Brain pericyte (primary cell): ENCODE results near the gene RAD51B.

Source experiments
- DNase-seq: peaks from one replicate; pipeline ENCODE4 v3.0.0-alpha.2; 2012; ENCODE audit warnings: low read depth, low spot score

The RAD51B gene

GRCh38 chr14:68477461-68478085 is 658.0 kb downstream of the RAD51B start:
- DNase-seq = no peak

DNA sequence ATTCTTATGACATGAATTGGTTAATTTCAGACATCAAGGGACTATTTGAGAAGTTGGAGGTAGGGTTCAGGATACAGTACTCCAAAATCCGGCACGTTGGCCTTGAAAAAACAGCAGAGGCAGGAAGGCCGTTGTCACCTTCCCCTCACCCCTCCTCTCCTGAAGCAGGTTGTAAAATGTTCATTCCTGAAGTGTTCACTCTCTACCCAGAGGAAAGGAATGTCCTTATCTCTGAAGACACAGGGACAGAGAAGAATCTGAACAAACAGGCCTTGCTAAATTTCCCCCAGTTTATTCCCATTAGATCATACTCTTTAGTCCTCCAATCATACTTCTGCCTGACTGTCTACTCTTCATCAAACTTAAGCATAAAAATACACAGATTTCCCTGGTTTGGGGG is 659.7 kb downstream of the RAD51B start:
- no peak for DNase-seq

DNA sequence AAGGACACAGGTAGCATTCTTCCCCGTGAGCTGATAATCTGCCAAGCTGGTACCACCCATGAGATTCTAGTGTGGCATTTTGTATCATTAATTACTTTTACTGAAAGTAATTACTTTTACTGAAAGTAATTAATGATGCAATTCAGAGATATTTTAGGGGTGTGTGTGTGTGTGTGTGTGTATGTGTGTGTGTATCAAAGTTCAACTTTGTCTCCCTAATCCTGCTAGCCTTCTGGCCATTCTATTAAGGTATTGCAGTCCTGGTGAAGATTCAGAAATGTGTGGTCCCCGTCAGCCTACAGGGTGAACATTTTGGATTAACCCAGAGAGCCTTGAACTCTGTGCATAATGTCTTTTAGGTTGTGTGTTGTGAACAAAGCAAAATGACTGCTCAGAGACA is 662.4 kb downstream of the RAD51B start:
- DNase-seq = no peak

GRCh38 chr14:68482772-68483395 is 663.3 kb downstream of the RAD51B start:
- no peak for DNase-seq

DNA sequence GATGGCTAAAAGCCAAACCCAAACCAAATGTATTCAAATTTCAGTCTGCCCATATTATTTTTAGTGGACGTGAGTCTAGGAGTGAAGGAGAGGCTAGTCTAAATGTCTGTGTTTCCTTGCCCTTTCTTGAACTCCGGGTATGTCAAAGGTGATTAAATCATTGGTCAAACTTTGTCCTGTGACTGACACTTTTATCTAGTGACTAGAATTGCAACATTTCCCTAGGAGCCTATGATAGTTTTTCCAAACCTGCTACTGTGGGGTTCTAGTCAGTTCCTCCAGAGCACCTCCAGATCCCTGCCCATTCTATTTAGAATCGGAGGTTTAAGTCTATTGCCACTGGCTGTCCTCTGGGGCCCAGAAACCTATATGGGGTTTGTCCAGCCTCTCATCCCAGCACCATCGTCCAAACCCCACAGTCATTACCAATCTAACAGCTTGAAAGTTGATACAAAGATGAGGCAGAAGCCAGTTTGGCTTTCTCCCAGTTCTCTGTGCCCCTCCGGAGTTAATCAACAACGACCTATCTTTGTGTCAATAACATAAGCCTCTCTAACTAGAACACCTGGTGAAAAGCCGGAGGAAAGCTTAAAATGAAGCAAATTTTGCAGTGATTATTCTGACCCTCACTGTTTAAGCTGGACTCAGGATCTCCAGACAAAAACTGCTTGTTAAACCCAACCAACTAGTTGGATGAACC is 666.6 kb downstream of the RAD51B start:
- DNase-seq = no peak

GRCh38 chr14:68486809-68487208 is 667.2 kb downstream of the RAD51B start:
- DNase-seq = no peak

GRCh38 chr14:68487805-68488590 is 668.4 kb downstream of the RAD51B start:
- DNase-seq = no peak

GRCh38 chr14:68491793-68492192 is 672.2 kb downstream of the RAD51B start:
- DNase-seq = no peak

GRCh38 chr14:68492381-68493151 is 673.0 kb downstream of the RAD51B start:
- no peak for DNase-seq

DNA sequence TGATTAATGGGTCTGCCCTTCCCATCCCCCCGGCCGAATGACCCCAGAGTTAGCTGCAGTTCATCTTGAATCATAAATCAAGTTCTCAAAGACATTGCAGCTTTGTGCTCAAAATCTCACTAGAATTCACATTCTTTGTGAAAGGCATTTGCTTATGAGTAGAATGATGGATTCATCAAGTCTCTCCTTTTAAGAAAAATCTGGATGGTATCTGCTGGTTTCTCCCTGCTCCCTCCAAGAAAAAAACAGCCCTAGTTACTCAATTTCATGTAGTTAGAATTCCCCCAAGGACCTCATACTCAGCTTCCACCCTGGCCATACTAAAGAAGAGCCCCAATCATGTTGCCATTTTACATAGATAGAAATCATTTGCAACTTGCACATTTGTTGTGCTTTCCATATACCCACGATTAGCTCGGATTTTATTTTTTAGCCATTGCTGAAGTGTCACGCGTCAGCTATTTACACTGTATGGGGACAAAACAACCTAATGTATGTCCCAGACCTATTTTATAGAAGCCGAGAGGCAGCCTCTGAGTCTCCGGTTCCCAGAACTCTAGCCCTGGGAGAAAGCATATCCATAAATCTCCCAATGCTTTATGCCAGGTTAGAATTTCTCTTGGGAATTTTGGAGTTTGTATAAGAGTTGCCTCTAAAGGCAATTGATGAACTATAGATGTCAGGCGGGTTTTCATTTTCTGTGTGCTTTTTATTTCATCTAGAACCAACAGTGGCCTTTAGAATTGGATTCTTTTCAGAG is 673.8 kb downstream of the RAD51B start:
- DNase-seq = no peak

GRCh38 chr14:68495101-68496039 is 675.8 kb downstream of the RAD51B start:
- no peak for DNase-seq

GRCh38 chr14:68497011-68497410 is 677.4 kb downstream of the RAD51B start:
- no peak for DNase-seq

DNA sequence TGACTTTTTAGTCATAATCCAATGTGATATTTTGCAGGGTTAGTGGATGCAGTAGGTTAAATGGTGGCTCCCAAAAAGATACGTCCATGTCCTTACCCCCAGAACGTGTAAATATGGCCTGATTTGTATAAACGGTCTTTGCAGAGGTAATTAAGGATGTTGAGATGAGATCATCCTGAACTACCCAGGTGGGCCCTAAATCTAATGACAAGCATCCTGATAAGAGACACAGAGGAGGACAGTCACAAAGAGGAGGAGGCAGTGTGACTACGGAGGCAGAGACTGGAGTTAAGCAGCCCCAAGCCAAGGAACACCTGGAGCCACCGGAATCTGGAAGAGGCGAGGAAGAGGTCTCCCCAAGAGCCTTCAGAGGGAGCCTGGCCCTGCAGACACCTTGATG is 679.9 kb downstream of the RAD51B start:
- no peak for DNase-seq

DNA sequence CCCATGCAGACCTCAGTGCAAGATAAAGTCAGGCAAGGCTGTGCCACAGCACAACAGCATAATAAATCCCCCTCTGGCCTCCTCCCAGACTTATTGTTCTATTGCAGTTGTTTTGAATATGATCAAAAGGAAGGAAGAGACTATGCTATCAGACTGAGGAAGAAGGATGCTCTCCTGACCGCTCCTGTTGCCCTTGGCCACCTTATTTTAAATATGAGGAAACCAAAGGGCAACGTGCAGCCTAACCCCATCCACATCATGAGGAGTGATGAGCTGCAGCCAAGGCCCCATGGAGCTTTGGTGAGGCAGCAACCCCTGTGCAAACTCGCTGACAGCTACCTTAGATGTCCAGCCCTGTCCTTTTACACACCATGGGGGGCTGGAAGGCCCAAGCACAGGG is 681.6 kb downstream of the RAD51B start:
- no peak for DNase-seq

GRCh38 chr14:68501614-68502052 is 682.1 kb downstream of the RAD51B start:
- DNase-seq = no peak

GRCh38 chr14:68502230-68502629 is 682.7 kb downstream of the RAD51B start:
- no peak for DNase-seq

DNA sequence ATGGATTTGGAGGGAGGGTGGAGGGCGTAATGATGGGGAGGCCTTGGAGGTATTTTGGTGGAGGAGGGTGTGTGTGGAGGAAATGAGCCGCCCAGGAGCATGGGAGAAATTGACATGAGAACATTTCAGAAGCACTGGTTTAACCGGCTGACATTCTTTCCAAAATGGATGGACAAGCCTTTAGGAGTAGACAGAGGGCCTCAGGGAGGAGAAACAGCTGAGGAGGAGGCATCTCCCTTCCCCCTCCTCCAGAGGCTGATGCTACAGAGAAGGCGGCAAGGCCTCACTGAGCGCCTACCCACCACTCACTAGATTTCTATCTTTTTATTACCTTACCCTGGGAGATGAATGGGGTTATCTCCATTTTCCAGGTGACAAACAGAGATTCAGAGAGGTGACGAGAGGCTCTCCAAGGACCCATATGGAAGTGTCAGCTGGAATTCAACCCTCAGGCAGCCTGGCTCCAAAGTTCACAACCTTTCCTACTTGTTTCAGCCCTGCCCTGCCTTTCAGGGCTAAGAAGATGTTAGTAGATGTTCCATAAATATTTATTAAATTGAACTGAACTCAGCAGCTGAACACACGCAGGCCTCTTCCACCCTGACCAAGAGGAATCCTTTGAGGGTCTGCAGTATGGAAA is 683.7 kb downstream of the RAD51B start:
- DNase-seq = no peak

- DNase-seq = no peak
Measured at GRCh38 chr14:68504861-68505260, 685.3 kb downstream of the RAD51B start.

DNA sequence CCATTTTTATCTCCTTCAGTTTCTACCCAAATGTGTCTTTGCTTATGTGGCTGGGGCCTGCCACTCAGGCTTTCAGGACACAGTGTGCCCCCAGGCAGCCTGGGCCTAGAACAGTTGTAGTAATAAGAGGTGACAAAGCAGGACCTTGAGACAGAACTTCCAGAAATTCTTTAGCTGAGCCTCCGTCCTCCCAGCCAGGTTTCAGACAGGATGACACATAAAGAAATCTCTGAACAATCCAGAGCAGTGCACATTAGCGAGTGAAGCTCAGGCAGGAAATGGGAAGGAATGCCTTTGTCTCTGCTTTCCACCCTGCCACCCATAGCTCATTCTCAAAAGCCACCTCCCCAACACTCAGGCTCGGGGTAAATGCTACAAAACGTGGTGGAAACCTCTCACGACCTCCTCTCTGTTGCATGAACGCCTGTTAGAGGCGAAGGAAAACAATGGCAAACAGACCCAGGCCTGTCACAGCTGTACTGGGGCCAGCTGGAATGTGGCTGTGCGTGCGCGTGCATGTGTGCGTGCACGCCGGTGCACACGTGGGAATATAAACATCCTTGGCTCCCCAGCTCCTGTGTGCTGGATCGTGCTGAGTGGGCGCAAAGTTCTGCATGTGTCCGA is 686.6 kb downstream of the RAD51B start:
- DNase-seq = no peak
